Hepatocyte (in vitro differentiated cells): ENCODE measurements around the gene TSPAN10.

Experiments used
- EZH2 ChIP-seq: fragments of 200-600 bp; sonication (generic); IDR thresholded peaks from 2 replicates; pipeline ENCODE4 v1.6.1; 2016; ENCODE audit warnings: antibody characterized with exemption, mild to moderate bottlenecking, borderline replicate concordance
- TF ChIP-seq, protein P1 (sequence below): fragments of 200-600 bp; sonication (generic); IDR thresholded peaks from 2 replicates; pipeline ENCODE4 v1.5.1; 2016; ENCODE audit warnings: antibody characterized with exemption, mild to moderate bottlenecking; ENCODE audit not compliant: poor library complexity

DNA sequence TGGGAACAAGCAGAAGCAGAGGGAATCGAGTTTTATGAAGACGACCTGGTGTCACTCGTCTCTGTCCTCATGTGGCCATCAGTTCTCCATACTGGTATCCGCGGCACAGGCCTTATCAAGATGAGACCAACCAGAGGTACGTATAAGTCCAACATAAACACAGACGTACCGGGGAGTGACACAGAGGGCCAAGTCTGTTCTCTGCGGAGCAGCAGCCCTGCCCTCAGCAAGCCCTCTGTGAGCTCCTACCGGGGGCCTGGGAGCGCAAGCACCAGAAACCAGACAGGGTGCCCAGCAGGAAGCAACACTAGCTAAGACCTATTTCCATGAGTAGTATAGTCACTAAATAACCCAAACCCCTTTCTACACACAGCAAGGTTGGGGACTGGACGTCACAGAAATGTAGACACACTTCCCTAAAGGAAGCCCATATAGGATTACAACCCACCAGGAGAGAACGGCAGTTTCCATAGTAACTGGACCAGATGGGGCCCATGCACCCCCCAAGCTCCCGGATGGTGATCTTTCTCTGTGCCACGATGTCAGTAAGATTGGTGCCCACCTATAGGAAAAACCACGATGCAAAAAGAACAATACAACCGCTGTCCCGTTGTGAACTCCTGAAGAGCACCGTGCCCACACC, 45.7 kb downstream of the TSPAN10 start:
- TF ChIP-seq, protein P1, sequence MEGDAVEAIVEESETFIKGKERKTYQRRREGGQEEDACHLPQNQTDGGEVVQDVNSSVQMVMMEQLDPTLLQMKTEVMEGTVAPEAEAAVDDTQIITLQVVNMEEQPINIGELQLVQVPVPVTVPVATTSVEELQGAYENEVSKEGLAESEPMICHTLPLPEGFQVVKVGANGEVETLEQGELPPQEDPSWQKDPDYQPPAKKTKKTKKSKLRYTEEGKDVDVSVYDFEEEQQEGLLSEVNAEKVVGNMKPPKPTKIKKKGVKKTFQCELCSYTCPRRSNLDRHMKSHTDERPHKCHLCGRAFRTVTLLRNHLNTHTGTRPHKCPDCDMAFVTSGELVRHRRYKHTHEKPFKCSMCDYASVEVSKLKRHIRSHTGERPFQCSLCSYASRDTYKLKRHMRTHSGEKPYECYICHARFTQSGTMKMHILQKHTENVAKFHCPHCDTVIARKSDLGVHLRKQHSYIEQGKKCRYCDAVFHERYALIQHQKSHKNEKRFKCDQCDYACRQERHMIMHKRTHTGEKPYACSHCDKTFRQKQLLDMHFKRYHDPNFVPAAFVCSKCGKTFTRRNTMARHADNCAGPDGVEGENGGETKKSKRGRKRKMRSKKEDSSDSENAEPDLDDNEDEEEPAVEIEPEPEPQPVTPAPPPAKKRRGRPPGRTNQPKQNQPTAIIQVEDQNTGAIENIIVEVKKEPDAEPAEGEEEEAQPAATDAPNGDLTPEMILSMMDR: no peak
- no peak for TF ChIP-seq EZH2
